Peyer's patch (tissue), 4 donors: ENCODE measurements around the gene ENTPD8.

Experiments used
- CTCF ChIP-seq, 6 experiments: fragments of 450-650 bp in 4 of 6; fragments of 200-600 bp in 2 of 6; sonication (generic) in 1 of 6; IDR thresholded peaks; one replicate each; pipeline ENCODE4 v1.5.1; 2017 to 2019; ENCODE audit warnings: antibody characterized with exemption in 6 of 6, mild to moderate bottlenecking in 3 of 6, moderate library complexity in 1 of 6
- POLR2A ChIP-seq, 2 donors: fragments of 450-650 bp; IDR thresholded peaks; one replicate each; pipeline ENCODE4 v1.5.1; 2017; ENCODE audit warnings: antibody characterized with exemption in 2 of 2, mild to moderate bottlenecking in 2 of 2, moderate library complexity in 2 of 2

- no peak for TF ChIP-seq POLR2A (IDR thresholded peaks at IDR 0.05)
- TF ChIP-seq CTCF (IDR thresholded peaks at IDR 0.05): no peak
Measured at GRCh38 chr9:137436761-137437600, 4.2 kb downstream of the ENTPD8 start.
